Hematopoietic multipotent progenitor cell treated with erythropoietin and hydrocortisone succinate and interleukin-3 and kit ligand, for 17 days (in vitro differentiated cells): ENCODE measurements around the gene ZNF438.

Source experiments
- DNase-seq: peaks from one replicate; pipeline ENCODE4 v3.0.0-alpha.2; 2015; ENCODE audit warnings: low spot score

Gene ZNF438

GRCh38 chr10:30883116-30883515, 148.5 kb downstream of the ZNF438 start:
- DNase-seq: no peak

DNA sequence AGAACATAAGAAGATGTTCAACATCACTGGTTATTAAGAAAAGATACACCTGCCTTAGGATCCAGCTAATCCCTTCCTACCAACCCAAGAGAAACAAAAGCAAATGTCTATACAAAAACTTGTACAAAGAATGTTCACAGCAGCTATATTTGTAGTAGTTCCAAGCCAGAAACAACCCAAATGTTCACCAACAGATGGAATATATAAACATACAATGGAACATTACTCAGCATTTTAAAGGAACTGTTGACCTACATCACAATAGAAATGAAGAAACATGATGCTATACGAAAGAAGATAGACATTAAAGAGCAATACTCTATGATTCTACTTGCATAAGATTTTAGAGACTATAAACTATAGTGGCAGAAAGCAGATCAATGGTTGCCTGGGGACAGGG, 149.4 kb downstream of the ZNF438 start:
- DNase-seq: no peak

DNA sequence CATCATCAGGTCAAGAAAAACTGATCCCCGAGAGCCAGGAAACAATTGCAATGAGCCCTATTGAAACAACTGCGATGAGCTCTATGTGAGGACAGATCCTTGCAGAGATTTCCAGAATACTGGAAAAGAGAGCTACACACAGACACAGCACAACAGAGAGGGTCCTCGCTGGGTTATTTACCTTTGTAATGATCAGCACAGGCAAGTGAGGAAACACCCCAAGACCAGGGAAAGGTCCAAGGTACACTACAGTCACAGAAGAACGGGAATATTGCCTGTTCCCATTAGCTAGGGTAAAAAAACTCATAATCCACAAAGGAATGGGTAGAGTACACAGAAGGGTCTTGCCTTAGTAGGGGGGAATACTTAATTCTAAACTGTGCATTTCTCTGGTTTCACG, 152.7 kb downstream of the ZNF438 start:
- no peak for DNase-seq

DNA sequence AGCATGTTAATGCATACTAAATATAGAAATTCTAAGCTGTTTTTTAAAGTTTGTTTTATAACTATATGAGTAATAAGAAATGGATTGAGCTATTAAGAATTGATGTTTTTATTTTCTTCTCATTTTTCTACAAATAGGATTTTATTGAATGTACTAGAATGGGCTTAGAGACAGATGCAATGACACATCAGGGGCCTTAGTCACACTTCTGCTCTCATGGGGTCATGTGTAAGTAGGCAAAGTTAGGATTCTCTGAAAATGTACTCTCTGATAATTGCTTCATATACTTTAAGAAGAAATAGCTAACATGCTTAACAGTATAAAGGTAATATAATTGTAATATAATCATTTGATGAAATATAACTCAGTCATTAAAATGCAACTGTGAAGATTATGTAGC, 154.6 kb downstream of the ZNF438 start:
- no peak for DNase-seq

GRCh38 chr10:30873411-30873810, 158.3 kb downstream of the ZNF438 start:
- no peak for DNase-seq

DNA sequence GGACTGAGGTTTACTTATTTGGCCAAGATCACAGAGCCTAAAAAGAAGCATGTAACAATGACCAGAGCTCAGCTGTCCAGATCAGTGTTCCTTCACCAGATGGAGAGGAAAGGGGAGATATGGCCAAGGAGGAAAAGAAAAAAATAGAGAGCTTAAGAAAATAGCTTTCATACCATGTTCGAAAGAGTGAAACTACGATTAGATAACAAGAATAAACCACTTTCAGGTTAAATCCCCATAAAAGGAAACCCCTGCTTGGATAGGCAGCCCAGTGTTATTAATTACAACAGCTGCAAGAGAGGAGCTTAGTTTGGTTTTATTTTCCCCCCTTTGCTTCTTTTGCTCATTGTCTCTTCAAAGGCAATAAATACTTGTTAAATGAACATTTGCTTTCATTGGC, 160.8 kb downstream of the ZNF438 start:
- DNase-seq: no peak

DNA sequence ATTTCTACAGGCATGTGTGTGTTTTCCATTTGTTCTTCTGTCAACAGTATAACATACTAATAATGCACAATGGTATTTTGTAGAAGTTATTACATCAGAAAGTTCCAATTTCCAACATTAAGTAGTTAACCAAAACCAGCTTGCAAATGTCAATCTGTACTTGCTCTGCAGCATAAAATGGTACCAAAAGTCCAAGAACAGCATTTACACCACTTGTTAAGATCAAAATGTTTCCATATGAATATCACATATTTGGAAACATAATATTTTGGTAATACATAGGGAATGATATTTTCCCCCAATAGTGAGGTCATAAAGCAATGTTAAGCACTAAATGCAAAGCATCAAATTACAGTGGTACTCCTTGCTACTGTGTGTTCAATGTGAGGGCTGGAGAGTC, 162.1 kb downstream of the ZNF438 start:
- DNase-seq: no peak

GRCh38 chr10:30868611-30869010, 163.1 kb downstream of the ZNF438 start:
- no peak for DNase-seq

- DNase-seq: no peak
These were observed 164.8 kb downstream of the ZNF438 start for GRCh38 chr10:30866896-30867295.

- DNase-seq: no peak
These were observed 166.3 kb downstream of the ZNF438 start for GRCh38 chr10:30865141-30865926.

- DNase-seq: no peak
These were observed 168.0 kb downstream of the ZNF438 start for GRCh38 chr10:30863516-30864210.

GRCh38 chr10:30862486-30862885, 169.2 kb downstream of the ZNF438 start:
- DNase-seq: no peak

DNA sequence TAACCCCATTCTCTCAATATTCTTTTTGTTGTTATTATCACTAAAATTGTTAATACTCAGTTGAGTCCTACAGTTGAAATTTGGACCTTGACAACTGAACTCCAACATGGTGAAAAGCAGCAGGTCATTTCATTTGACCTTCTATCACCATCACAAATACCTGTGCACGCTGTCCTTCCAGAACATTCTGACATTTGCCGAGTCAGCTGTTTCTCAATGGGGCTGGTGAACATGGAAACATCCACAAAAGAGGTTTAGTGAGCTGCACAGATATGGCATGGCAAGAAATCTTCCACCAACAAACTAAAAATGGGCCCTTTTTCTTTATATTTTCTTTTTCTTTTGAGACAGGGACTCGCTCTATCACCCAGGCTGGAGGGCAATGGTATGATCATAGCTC, 169.7 kb downstream of the ZNF438 start:
- DNase-seq: no peak

DNA sequence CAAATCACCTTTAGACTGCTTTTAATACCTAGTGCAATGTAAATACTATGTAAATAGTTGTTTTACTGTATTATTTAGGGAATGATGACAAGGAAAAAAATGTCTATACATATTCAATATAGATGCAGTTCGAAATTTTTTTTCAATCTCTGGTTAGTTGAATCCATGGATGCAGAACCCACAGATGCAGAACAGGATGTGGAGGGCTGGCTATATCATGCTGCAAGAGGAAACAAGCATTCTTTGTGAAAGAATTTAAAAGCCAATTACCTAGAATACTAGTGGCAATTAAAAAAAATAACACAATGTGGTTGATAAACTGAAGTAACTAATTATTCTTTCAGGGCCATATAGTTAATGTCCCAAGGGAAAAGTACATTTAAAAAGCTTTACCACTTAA, 170.4 kb downstream of the ZNF438 start:
- no peak for DNase-seq

DNA sequence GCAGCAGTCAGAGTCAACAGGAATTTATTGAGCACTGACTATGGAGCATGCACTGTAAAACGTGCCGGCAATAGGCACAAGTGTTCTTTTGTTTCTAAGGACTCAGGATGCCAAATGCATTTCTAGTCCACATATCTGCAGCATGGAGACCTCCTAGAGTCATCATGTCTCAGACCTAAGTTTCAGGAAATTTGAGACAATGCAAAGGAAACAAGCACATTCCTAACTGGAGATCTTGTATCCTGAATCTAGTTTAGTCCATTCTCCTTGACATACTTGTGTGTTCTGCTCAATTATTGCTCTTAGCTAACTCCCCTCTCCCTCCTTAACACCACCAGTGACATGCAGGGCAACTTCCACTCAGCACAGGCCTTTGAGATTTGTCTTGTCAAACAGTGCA, 173.2 kb downstream of the ZNF438 start:
- DNase-seq: no peak

GRCh38 chr10:30857803-30858202, 173.9 kb downstream of the ZNF438 start:
- no peak for DNase-seq

- no peak for DNase-seq
These were observed 176.5 kb downstream of the ZNF438 start for GRCh38 chr10:30855131-30855530.

- DNase-seq: no peak
These were observed 177.0 kb downstream of the ZNF438 start for GRCh38 chr10:30854656-30855055.

DNA sequence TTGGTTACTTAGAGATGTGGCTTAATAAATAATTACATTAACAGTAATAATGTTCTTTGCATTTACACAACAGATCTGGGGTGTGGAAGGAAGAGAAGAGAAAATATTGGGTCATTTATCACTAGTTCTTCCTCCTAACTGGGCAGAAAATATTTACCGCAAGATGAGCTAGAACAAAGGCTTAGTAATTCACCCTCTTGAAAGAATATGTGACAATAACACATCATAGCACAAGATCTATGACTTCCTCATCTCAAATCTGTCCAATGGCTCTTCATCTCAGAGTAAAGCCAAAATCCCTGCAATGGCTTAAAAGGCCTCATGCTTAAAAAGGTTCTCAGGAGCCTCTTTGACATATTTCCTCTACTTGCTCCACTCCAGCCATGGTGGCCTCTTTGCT, 178.6 kb downstream of the ZNF438 start:
- no peak for DNase-seq

DNA sequence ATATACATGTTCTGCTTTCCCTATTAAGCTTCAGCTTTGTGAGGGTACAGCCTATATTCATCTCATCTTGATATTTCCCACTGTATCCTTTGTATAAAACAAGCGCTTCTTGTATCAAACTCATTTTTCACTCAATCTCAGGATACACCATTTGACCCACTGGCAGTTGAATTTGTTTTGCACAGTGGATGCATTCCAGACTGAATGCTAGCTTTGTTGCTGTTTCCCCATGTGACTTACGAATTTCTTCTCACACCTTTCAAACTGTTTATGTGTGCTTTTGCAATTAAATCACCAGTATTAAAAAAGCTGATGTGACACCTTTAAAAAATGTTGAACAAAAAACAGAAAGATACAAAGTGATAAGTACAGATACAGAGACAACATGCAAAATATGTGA, 180.9 kb downstream of the ZNF438 start:
- no peak for DNase-seq

- no peak for DNase-seq
These were observed 182.2 kb downstream of the ZNF438 start for GRCh38 chr10:30849231-30850035.

DNA sequence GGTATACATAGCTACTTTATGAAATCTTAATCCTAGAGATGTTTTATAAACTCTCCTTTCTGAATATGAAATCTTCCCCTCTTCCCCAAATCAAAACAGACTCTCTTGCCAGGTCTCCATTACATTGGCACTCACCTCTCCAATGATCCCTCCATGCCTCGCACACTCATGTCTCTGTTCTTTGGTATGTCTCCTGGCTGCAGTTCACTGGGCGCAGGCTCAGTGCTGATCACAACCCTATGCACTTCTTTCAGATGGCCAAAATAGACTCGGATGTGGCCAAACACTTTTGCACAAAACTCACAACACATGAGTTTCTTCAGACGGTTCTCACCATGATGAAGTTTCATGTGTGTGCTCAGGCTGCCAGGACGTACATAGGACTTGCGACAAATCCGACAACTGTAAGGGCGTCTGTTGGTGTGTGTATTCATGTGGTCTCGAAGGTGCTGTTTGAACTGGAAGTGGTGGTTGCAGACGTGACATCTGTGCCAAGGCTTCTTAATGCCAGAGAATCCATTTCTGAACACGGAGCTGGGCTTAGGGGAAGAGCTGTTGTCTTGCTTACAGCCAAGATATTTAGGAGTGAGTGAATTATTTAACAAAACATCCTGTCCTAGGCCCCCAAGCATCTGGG, 183.2 kb downstream of the ZNF438 start:
- no peak for DNase-seq
